Measurements from ENCODE around the gene TIGD6. TPM values are rescaled to one million over a fixed set of nuclear protein-coding genes. Genes with fewer than 3 reads are reported as not detected.

The TIGD6 gene
- total and polyA plus RNA-seq, 2 of the 4 experiments (the other 2 are of a cell fraction): 5.8 to 6.6 TPM

- Histone ChIP-seq H3K23ac (ENCODE audit: low read depth, low read length) (peak within 1 kb of the TSS; percentile 67), H3K18ac (ENCODE audit: low read depth, low read length) (peak within 1 kb of the TSS; percentile 43), H3K9ac (ENCODE audit: low read depth, low read length) (peak within 1 kb of the TSS; percentile 82), H2BK20ac (ENCODE audit: low read depth, low read length) (0 out of 2 replicates have a peak within 1 kb of the TSS, but pooled peaks have one; percentile 14), H3K36me3 (ENCODE audit: control insufficient read depth, insufficient read depth, low read length) (no peaks in the 10 kb centered on the region), H2AK9ac (replicated peaks; ENCODE audit: low read depth, low read length, poor library complexity) (peak within 1 kb of the TSS; percentile 80), H4K5ac (ENCODE audit: low read depth, low read length) (peak within 1 kb of the TSS; percentile 58), H3K27me3 (ENCODE audit: control insufficient read depth, insufficient read depth, low read length) (no peaks in the 10 kb centered on the region), H3K27ac (ENCODE audit: insufficient read depth, low read length) (peak within 1 kb of the TSS; percentile 70), H2AFZ (replicated peaks; ENCODE audit: low read length, poor library complexity) (peak within 1 kb of the TSS; percentile 97), H2BK5ac (ENCODE audit: low read depth, low read length, poor library complexity, severe bottlenecking) (peak within 1 kb of the TSS; percentile 66), H3K4me2 (ENCODE audit: low read depth, low read length) (peak within 1 kb of the TSS; percentile 96), H2BK120ac (ENCODE audit: low read depth, low read length) (peak within 1 kb of the TSS; percentile 50; the same call in 1 of the 2 replicates), H2BK15ac (ENCODE audit: low read depth, low read length) (peak within 1 kb of the TSS; percentile 51; the same call in 1 of the 3 replicates), H3K9me3 (ENCODE audit: control insufficient read depth, insufficient read depth, low read length) (no peaks in the 10 kb centered on the region), H3K4me1 (ENCODE audit: control insufficient read depth, insufficient read depth, low read length) (peaks cover 6% of the 10 kb centered on the region), H3K4ac (ENCODE audit: low read depth, low read length) (peak within 1 kb of the TSS; percentile 64), H3K4me3 (ENCODE audit: insufficient read depth, low read depth, low read length) (peak within 1 kb of the TSS; percentile 87), H4K20me1 (ENCODE audit: insufficient read depth, low read length) (no peaks in the 10 kb centered on the region), H2AK5ac (ENCODE audit: low read depth, low read length) (peak within 1 kb of the TSS; percentile 69), H4K8ac (ENCODE audit: low read depth in 2 of 2, low read length in 2 of 2) (peak within 1 kb of the TSS; percentile 85 to 91), H3K9me1 (ENCODE audit: insufficient read depth, low read length) (peaks cover 7% of the 10 kb centered on the region), H3K79me1 (ENCODE audit: low read depth in 1 of 2, low read length in 2 of 2) (peaks cover 0 to 14% of the 10 kb centered on the region in 2 experiments; a peak in 3 of 4 replicates), H4K91ac (ENCODE audit: insufficient read depth, low read depth, low read length) (peak within 1 kb of the TSS; percentile 81), H3K14ac (replicated peaks; ENCODE audit: low read depth, low read length) (peak within 1 kb of the TSS; percentile 87), H3K56ac (ENCODE audit: extremely low read depth, insufficient read depth, low read length) (peak within 1 kb of the TSS; percentile 54; the same call in 1 of the 2 replicates)
- ATAC-seq (ENCODE audit: low read depth): peak; percentile 100
- WGBS, 2 experiments (ENCODE audit: extremely low coverage in 2 of 2, insufficient read length in 1 of 2): 0% methylated on average over 29 of the region's 84 CpGs; no CpG with 5 or more reads in 1 of the 2 experiments
- BruUV-seq (replicated peaks): no TSS peak
- intact Hi-C loops (cut with micrococcal nuclease): loop anchor here (1.0 to 5.0 kb wide), 2 partner anchors 108 to 324 kb away; no protein-coding TSS in a partner anchor
- ChIA-PET CTCF (interaction anchor here (1.0 to 2.7 kb wide), 6 partner anchors 30 to 127 kb away, joined by 4 to 15 read pairs (median 6); no protein-coding TSS in a partner anchor), POLR2A (ENCODE audit: unreplicated experiment) (interaction anchor here (0.6 to 0.7 kb wide), 4 partner anchors 12 to 122 kb away, joined by 3 to 7 read pairs (median 4); no protein-coding TSS in a partner anchor)
- DNase-seq: peak; percentile 97
- in situ Hi-C loops (cut with MboI; ENCODE audit: low sequenced_read_pairs): no loop called here
- dilution Hi-C loops (cut with HindIII; ENCODE audit: low sequenced_read_pairs, unreplicated experiment): no loop called here
- TF ChIP-seq MAZ (IDR thresholded peaks at IDR 0.05; ENCODE audit: borderline replicate concordance, low read depth, low read length) (no peak), MAFK (IDR thresholded peaks at IDR 0.05; ENCODE audit: low read depth, low read length) (no peak), CHD1 (IDR thresholded peaks at IDR 0.05; ENCODE audit: low read depth, low read length) (no peak), CEBPB (IDR thresholded peaks at IDR 0.05; ENCODE audit: low read depth, low read length) (no peak), RAD21 (IDR thresholded peaks at IDR 0.05; ENCODE audit: low read length) (no peak), RFX5 (IDR thresholded peaks at IDR 0.05; ENCODE audit: low read depth, low read length) (no peak), FOS (IDR thresholded peaks at IDR 0.05; ENCODE audit: low read depth, low read length) (peak; percentile 77), BHLHE40 (IDR thresholded peaks at IDR 0.05; ENCODE audit: low read depth, low read length) (peak; percentile 7; the same call in 1 of the 2 replicates), ELK1 (IDR thresholded peaks at IDR 0.05; ENCODE audit: borderline replicate concordance, low read depth, low read length) (no peak), RCOR1 (IDR thresholded peaks at IDR 0.05; ENCODE audit: insufficient replicate concordance, low read length) (no peak), SMC3 (IDR thresholded peaks at IDR 0.05; ENCODE audit: low read depth, low read length) (no peak), NFE2L2 (IDR thresholded peaks at IDR 0.05; ENCODE audit: low read depth, low read length) (no peak), USF2 (IDR thresholded peaks at IDR 0.05; ENCODE audit: low read depth, low read length) (peak; percentile 98), POLR2A (IDR thresholded peaks at IDR 0.05; ENCODE audit: low read depth, low read length) (peak; percentile 89)
Measured at GRCh38 chr5:149960272-149961185, 39.9 kb downstream of the TIGD6 start, which contains the start of gene SLC26A2. TSS of gene SLC26A2 (plus strand) at chr5:149960758. CDS start at chr5:149977653, 16,895 bp downstream.
